ENCODE measurements around the gene NSD1. TPM values are rescaled to one million over a fixed set of nuclear protein-coding genes. Genes with fewer than 3 reads are reported as not detected.
A peak's percentile ranks its signal among the peaks of the same experiment; 100 is the strongest.

The NSD1 gene
- total and polyA plus RNA-seq, 9 of the 15 experiments (the other 6 are each of a cell fraction or from before 2014, with no cell fraction given), result 3.8 to 51.0 (median 24.7) TPM

DNA sequence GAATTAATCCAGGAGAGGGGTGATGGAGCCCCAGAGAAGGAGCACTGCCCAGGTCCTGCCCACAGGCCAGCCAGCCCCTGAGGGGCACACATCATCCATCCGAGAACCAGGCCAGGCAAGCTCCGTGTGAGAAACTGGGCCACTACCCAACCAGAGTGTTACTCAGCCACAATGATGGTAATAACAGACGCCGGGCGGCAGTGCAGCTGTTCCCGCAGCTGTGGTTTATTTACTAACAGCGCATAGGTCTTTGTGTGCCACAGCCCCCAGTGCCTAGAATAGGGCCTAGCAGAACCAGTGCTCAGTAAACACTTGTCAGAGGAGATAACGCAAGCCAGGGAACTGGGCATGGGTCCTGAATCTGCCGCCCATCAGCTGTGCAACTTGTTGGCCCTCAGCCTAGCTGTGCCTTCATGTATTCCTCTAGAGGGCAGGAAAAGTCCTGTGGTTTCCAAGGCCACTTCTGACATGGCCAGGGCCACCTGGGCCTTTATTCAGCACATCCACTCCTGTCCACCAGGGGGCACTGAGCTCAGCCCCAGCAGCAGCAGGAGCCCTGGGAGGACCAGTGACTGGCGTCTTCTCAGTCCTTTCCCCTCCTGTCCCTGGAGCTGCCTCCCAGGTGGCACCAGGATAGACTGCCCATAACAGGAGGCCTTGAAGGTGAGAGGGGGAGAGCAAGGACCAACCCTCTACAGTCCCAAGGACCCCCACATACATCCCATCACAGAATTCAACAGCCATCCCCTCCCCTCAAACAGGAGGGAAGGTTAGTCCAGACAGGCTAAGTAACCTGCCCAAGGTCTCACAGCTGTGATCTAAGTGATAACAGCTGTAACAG, 176.0 kb downstream of the NSD1 start (continued):
- TF ChIP-seq CEBPG (CRISPR knock-in tag; IDR thresholded peaks at IDR 0.05), result no peak
- no peak for TF ChIP-seq CEBPG (tag; conservative IDR thresholded peaks at IDR 0.05 in 1 of 2, IDR thresholded peaks at IDR 0.05 in 1 of 2)
- TF ChIP-seq RBM17 (IDR thresholded peaks at IDR 0.05; ENCODE audit: borderline replicate concordance, low read depth, low read length), result no peak
- peak; percentile 19; the same call in 1 of the 2 replicates for TF ChIP-seq ESRRA (IDR thresholded peaks at IDR 0.05; ENCODE audit: borderline replicate concordance, low read depth)
- TF ChIP-seq, protein P1, sequence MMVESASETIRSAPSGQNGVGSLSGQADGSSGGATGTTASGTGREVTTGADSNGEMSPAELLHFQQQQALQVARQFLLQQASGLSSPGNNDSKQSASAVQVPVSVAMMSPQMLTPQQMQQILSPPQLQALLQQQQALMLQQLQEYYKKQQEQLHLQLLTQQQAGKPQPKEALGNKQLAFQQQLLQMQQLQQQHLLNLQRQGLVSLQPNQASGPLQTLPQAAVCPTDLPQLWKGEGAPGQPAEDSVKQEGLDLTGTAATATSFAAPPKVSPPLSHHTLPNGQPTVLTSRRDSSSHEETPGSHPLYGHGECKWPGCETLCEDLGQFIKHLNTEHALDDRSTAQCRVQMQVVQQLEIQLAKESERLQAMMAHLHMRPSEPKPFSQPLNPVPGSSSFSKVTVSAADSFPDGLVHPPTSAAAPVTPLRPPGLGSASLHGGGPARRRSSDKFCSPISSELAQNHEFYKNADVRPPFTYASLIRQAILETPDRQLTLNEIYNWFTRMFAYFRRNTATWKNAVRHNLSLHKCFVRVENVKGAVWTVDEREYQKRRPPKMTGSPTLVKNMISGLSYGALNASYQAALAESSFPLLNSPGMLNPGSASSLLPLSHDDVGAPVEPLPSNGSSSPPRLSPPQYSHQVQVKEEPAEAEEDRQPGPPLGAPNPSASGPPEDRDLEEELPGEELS (CRISPR knock-in tag; IDR thresholded peaks at IDR 0.05; ENCODE audit: borderline replicate concordance), result no peak; the same call in 1 of the 2 replicates
- TF ChIP-seq ZNF764 (CRISPR knock-in tag; IDR thresholded peaks at IDR 0.05; ENCODE audit: low read depth), result no peak
- no peak for TF ChIP-seq MTA2 (IDR thresholded peaks at IDR 0.05; ENCODE audit: low read depth)
- TF ChIP-seq, protein P2, sequence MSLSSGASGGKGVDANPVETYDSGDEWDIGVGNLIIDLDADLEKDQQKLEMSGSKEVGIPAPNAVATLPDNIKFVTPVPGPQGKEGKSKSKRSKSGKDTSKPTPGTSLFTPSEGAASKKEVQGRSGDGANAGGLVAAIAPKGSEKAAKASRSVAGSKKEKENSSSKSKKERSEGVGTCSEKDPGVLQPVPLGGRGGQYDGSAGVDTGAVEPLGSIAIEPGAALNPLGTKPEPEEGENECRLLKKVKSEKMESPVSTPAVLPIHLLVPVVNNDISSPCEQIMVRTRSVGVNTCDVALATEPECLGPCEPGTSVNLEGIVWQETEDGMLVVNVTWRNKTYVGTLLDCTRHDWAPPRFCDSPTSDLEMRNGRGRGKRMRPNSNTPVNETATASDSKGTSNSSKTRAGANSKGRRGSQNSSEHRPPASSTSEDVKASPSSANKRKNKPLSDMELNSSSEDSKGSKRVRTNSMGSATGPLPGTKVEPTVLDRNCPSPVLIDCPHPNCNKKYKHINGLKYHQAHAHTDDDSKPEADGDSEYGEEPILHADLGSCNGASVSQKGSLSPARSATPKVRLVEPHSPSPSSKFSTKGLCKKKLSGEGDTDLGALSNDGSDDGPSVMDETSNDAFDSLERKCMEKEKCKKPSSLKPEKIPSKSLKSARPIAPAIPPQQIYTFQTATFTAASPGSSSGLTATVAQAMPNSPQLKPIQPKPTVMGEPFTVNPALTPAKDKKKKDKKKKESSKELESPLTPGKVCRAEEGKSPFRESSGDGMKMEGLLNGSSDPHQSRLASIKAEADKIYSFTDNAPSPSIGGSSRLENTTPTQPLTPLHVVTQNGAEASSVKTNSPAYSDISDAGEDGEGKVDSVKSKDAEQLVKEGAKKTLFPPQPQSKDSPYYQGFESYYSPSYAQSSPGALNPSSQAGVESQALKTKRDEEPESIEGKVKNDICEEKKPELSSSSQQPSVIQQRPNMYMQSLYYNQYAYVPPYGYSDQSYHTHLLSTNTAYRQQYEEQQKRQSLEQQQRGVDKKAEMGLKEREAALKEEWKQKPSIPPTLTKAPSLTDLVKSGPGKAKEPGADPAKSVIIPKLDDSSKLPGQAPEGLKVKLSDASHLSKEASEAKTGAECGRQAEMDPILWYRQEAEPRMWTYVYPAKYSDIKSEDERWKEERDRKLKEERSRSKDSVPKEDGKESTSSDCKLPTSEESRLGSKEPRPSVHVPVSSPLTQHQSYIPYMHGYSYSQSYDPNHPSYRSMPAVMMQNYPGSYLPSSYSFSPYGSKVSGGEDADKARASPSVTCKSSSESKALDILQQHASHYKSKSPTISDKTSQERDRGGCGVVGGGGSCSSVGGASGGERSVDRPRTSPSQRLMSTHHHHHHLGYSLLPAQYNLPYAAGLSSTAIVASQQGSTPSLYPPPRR (CRISPR knock-in tag; IDR thresholded peaks at IDR 0.05; ENCODE audit: borderline replicate concordance), result no peak
- TF ChIP-seq NELFE (IDR thresholded peaks at IDR 0.05; ENCODE audit: insufficient read depth, insufficient read length), result no peak
- no peak for TF ChIP-seq RFX5 (IDR thresholded peaks at IDR 0.05; ENCODE audit: low read depth, low read length)
- no peak for TF ChIP-seq SMARCA4 (IDR thresholded peaks at IDR 0.05)
- TF ChIP-seq RBM39 (optimal IDR thresholded peaks at IDR 0.05; ENCODE audit: low read depth, low read length), result no peak

Measured in K562 (cell line).